WERI-Rb-1 (cell line): ENCODE measurements around the gene PPP6C.
"Not testable (repeated sequence)": the region's sequence is repeated elsewhere in the genome, so short reads cannot be mapped to it uniquely, and the experiment has no call there.

Experiments
- DNase-seq: peaks from one replicate; pipeline ENCODE4 v3.0.0-alpha.2; 2020
- H3K27ac ChIP-seq: fragments of 250-450 bp; sonication (Bioruptor Pico); 2 replicates; pipeline ENCODE4 v1.5.1; 2020; ENCODE audit warnings: mild to moderate bottlenecking, moderate library complexity
- H3K27me3 ChIP-seq: fragments of 250-450 bp; sonication (Bioruptor Pico); 2 replicates; pipeline ENCODE4 v1.5.1; 2021; ENCODE audit warnings: mild to moderate bottlenecking, low read depth, moderate library complexity; ENCODE audit not compliant: insufficient read depth, severe bottlenecking
- H3K36me3 ChIP-seq: fragments of 250-450 bp; sonication (Bioruptor Pico); 2 replicates; pipeline ENCODE4 v1.5.1; 2020; ENCODE audit warnings: mild to moderate bottlenecking, moderate library complexity
- H3K4me3 ChIP-seq: 2 replicates; pipeline ENCODE4 v1.5.1; 2011; ENCODE audit warnings: low read depth, mild to moderate bottlenecking, control low read depth, low read length
- H3K9me3 ChIP-seq: fragments of 250-450 bp; sonication (Bioruptor Pico); 2 replicates; pipeline ENCODE4 v1.5.1; 2021; ENCODE audit warnings: mild to moderate bottlenecking, moderate library complexity; ENCODE audit not compliant: severe bottlenecking
- TF ChIP-seq, protein P1 (sequence below): IDR thresholded peaks from 2 replicates; pipeline ENCODE4 v1.5.1; 2011; ENCODE audit warnings: low read depth, mild to moderate bottlenecking, control low read depth, inconsistent platforms, low read length

PPP6C gene

DNA sequence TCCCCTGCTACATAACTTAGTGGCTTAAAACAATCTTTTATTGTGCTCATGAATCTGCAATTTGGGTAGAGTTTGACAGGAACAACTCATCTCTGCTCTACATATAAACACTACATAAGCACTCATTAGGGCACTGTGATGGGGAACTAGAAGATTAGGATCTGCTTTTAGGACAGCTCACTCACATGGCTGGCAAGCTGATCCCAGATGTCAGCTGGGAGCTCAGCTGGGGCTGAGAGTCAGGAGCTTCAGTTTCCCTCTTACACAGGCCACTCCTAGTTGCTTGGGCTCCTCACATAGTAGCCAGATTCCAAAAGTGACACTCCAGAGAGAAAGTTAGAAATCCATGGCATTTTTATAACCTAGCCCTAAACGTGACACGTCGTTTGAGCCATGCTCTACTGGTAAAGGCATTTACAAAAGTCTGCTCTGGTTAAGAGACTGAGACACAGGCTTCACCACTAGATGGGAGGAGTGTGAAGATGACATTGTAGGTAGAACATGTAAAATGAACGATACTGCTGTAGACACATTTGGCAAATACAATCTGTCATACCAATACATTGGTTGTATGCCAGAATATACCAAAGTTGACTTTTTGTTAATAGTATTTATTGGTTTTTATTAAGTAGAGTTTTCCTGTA, 69.8 kb downstream of the PPP6C start:
- Histone ChIP-seq H3K4me3 (no peak overlapping the region), H3K36me3 (peaks cover 4% of the 10 kb centered on the region), H3K9me3 (no peaks in the 10 kb centered on the region), H3K27me3 (no peaks in the 10 kb centered on the region), H3K27ac (no peak overlapping the region)
- peak; percentile 17 for DNase-seq
- TF ChIP-seq, protein P1, sequence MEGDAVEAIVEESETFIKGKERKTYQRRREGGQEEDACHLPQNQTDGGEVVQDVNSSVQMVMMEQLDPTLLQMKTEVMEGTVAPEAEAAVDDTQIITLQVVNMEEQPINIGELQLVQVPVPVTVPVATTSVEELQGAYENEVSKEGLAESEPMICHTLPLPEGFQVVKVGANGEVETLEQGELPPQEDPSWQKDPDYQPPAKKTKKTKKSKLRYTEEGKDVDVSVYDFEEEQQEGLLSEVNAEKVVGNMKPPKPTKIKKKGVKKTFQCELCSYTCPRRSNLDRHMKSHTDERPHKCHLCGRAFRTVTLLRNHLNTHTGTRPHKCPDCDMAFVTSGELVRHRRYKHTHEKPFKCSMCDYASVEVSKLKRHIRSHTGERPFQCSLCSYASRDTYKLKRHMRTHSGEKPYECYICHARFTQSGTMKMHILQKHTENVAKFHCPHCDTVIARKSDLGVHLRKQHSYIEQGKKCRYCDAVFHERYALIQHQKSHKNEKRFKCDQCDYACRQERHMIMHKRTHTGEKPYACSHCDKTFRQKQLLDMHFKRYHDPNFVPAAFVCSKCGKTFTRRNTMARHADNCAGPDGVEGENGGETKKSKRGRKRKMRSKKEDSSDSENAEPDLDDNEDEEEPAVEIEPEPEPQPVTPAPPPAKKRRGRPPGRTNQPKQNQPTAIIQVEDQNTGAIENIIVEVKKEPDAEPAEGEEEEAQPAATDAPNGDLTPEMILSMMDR: 0 out of 2 replicates have a peak, but pooled peaks have one; percentile 5

DNA sequence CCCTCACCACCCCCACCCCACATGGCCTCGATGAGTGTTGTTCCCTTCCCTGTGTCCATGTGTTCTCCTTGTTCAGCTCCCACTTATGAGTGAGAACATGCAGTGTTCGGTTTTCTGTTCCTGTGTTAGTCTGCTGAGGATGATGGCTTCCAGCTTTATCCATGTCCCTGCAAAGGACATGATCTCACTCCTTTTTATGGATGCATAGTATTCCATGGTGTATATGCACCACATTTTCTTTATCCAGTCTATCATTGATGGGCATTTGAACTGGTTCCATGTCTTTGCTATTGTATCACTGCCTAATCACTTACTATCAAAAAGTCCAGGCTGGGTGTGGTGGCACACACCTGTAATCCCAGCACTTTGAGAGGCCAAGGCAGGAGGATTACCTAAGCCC, 70.9 kb downstream of the PPP6C start:
- not testable (repeated sequence) for H3K9me3 ChIP-seq, H3K36me3 ChIP-seq, H3K4me3 ChIP-seq, H3K27ac ChIP-seq, DNase-seq, H3K27me3 ChIP-seq

DNA sequence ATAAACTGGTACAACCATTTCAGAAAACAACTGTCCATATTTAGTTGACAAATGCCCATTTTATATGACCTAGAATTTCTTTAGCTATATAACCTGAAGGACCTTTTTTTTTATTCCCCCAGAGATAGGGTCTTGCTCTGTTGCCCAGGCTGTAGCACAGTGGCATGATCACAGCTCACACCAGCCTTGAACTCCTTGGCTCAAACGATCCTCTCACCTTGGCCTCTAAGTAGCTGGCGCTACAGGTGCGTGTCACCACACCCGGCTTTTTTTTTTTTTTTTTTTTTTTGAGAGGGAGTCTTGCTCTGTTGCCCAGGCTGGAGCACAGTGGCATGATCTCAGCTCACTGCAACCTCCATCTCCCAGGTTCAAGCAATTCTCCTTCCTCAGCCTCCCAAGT, 75.1 kb downstream of the PPP6C start:
- H3K27me3 ChIP-seq, H3K4me3 ChIP-seq, H3K36me3 ChIP-seq, H3K9me3 ChIP-seq, DNase-seq, H3K27ac ChIP-seq: not testable (repeated sequence)

DNA sequence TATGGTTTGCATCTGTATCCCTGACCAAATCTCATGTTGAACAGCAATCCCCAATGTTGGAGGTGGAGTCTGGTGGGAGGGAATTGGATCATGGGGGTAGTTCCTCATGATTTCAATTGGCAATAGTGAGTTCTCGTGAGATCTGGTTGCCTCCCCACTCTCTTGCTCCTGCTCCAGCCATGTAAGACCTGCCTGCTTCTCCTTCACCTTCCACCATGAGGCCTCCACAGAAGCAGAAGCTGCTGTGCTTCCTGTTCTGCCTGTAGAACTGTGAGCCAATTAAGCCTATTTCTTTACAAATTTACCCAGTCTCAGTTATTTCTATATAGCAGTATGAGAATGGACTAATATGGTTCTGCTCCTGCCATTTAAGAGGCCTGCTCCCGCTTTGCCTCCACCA, 79.1 kb downstream of the PPP6C start:
- no peak overlapping the region for H3K27ac ChIP-seq
- peaks cover 3% of the 10 kb centered on the region for H3K9me3 ChIP-seq
- TF ChIP-seq, protein P1: no peak
- no peaks in the 10 kb centered on the region for H3K27me3 ChIP-seq
- H3K36me3 ChIP-seq: no peaks in the 10 kb centered on the region; the same call in 1 of the 2 replicates
- H3K4me3 ChIP-seq: no peak overlapping the region
- no peak for DNase-seq

DNA sequence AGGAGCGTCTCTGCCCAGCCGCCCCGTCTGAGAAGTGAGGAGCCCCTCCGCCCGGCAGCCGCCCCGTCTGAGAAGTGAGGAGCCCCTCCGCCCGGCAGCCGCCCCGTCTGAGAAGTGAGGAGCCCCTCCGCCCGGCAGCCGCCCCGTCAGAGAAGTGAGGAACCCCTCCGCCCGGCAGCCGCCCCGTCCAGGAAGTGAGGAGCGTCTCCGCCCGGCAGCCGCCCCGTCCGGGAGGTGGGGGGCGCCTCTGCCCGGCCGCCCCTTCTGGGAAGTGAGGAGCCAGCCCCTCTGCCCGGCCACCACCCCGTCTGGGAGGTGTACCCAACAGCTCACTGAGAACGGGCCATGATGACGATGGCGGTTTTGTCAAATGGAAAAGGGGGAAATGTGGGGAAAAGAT, 81.1 kb downstream of the PPP6C start:
- DNase-seq, H3K4me3 ChIP-seq, H3K9me3 ChIP-seq: not testable (repeated sequence)

DNA sequence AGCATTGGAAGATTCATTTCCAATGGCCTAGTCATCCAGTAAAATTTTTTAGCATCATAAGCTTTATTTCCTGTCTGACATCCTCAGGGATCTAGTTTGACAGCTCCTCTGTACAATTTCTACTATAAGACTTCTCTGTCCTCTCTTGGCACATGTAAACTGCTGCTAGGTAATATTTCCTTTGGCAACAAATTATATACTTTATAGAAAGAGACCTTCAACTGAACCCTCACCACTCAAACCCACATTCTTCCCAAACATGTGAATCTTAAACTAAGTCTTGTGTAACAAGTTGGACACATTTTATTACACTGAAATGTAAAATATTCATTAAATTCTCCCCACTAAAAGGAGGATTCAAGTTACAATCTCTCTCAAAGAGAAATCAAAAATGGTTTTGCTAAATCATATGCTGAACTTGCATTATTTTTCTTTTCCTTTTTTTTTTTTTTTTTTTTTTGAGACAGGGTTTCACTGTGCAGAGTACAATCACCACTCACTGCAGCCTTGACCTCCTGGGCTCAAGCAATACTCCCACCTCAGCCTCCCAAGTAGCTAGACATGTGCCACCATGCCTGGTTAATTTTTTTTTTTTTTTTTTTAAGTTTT, 83.2 kb downstream of the PPP6C start:
- no peak overlapping the region for H3K4me3 ChIP-seq
- no peaks in the 10 kb centered on the region for H3K9me3 ChIP-seq
- H3K27me3 ChIP-seq: no peaks in the 10 kb centered on the region
- DNase-seq: no peak
- H3K27ac ChIP-seq: no peak overlapping the region
- TF ChIP-seq, protein P1: no peak
- H3K36me3 ChIP-seq: no peaks in the 10 kb centered on the region

More for the DNA sequence above, 81.1 kb downstream of the PPP6C start:
- H3K27me3 ChIP-seq, H3K36me3 ChIP-seq, H3K27ac ChIP-seq: not testable (repeated sequence)

DNA sequence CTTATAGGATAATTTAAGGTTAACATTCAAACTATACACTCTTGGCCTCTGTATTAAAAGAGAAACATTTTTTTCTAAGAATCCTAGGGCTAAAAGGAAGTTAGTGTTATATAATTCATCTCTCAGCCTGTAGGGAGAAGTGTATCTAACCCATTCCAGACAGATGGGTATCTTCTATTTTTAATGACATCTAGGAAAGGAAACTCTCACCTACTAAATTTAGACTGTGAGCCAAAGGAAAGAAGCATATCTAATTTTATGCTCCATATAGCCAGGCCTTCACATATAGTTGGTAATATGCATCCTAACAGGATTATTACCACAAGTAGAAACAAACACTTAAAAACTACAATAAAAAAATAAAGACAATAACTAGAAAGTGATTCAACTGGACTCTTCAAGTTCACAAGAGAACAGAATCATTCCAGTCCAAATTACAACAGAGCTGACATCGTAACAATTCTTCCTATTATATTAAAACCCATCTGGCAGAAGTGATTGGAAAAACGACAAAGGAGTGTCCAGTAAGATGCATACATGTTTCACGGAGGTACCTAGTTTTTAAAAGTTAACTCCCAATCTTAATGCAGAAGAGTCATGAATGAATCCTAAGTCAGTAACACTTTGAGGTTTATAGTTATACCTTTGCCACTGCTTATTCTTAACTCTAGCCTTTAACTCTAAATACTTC, 85.7 kb downstream of the PPP6C start:
- Histone ChIP-seq H3K27ac (no peak overlapping the region), H3K9me3 (no peaks in the 10 kb centered on the region), H3K36me3 (no peaks in the 10 kb centered on the region), H3K4me3 (no peak overlapping the region), H3K27me3 (no peaks in the 10 kb centered on the region)
- DNase-seq: no peak
- TF ChIP-seq, protein P1: no peak
